ENCODE measurements around the gene RASSF6. TPM values are rescaled to one million over a fixed set of nuclear protein-coding genes. Genes with fewer than 3 reads are reported as not detected.
"Not testable (repeated sequence)": the region's sequence is repeated elsewhere in the genome, so short reads cannot be mapped to it uniquely, and the experiment has no call there.

Gene RASSF6
- total RNA-seq, 1 experiment from 2014 or later: 2.3 TPM

- peak; percentile 91 for DNase-seq (ENCODE audit: low spot score)
Observed at GRCh38 chr4:73613130-73613529, 7.1 kb downstream of the RASSF6 start.

DNA sequence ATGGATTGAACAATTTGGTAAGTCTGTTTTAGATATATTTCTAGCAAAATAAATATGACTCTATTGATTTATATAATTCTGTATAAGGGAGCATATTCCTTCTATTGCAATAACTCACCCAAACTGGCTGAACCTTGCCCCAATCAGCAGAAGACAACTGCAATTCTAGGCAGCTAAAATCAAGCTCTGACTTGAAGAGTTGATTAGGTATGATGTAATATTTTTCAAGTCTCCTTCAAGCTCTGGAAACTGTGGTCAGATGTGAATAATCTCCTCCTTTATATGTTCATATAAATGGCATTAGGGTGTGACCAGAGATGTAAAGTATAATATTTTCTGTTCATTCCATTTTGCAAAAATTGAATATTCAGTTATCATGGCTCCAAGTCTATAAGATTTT is 8.2 kb downstream of the RASSF6 start:
- DNase-seq (ENCODE audit: low spot score): no peak

DNA sequence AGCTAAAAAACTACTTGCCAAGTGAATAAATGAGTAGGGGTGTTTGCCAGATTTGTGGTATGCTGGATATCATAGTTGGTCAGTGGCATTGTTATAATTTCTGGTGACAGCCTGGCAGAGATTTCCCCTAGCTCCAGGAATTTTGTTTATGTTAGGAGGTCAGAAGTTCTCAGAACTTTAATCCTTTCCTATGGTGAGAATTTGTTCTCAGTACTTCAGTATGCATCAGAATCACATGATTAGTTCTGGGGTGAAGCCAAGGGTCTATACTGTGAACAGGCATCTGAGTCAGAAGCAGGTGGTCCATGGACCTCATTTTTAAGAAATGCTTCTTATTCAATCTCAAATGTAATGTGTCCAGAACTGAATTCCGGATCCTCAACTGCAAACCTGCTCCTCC is 10.5 kb downstream of the RASSF6 start:
- DNase-seq (ENCODE audit: low spot score): no peak

GRCh38 chr4:73608689-73609594 is 11.3 kb downstream of the RASSF6 start:
- peak; percentile 72 for DNase-seq (ENCODE audit: low spot score)

- peak; percentile 63 for DNase-seq (ENCODE audit: low spot score)
Observed at GRCh38 chr4:73607375-73608033, 12.7 kb downstream of the RASSF6 start.

GRCh38 chr4:73606465-73606974 is 13.7 kb downstream of the RASSF6 start:
- DNase-seq (ENCODE audit: low spot score): peak; percentile 56

DNA sequence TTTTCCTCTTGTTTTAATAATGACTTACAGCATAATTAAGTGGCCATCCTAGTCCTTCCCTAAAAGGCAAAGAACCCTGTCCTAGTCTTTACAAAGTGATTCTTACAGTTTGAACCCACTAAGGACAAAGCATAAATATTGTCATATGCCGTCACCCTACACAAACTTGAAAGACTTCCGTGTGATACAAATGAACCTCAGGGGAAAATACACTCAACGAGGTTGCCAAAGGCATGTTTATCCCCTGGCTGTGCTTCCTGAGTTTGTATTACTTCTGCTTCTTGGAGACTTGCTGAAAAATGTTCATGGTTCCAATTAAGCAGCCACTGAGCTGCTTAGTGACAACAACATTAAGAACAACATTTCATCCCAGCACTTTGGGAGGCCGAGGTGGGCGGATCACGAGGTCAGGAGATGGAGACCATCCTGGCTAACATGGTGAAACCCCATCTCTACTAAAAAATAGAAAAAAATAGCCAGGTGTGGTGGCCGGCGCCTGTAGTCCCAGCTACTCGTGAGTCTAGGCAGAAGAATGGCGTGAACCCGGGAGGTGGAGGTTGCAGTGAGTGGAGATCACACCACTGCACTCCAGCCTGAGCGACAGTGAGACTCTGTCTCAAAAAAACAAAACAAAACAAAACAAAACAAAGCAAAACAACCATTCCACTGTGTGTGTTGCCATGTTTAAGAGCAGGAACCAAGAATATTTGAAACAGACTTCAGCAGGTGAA is 16.2 kb downstream of the RASSF6 start:
- peak; percentile 72 for DNase-seq (ENCODE audit: low spot score)

DNA sequence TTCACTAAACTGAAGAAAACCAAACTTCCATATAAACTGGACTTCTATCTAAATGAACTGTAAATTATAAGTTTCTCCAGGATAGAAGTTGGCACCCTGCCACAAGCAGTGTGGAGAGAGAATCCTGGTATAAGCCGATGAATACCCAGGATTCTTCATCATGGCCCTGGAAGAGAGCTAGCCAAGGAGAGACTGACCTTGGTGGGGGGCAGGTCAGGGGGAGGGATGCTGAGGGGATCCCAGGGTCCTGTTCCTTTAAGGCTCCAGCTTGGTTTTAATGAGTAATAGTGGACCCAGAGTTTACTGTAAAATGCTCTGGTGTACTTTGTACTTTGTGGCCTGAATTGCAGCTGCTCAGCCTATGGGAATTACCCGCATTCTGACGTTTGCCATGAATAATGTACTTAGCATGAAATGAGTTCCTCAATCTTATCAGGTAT is 16.9 kb downstream of the RASSF6 start:
- peak; percentile 88 for DNase-seq (ENCODE audit: low spot score)

DNA sequence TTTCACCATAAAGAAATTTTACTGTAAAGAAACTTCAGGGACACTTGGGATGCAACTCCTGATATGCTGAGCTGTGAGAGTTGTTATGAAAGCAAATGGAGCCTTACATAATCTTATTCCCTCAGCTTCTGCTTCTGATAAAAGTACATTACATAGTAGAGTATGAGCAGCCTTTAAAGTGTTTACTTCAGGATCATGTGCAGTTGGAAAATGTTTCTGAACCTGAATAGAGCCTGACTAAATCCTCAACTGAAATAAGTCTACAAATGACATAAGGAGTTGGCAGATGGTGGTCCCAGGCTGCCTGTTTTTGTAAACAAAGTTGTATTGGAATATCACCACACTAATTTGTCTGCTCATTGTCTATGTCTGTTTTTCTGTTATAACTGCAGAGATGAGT is 19.3 kb downstream of the RASSF6 start:
- no peak for DNase-seq (ENCODE audit: low spot score)

GRCh38 chr4:73599182-73599581 is 21.1 kb downstream of the RASSF6 start:
- DNase-seq (ENCODE audit: low spot score): peak; percentile 94

DNA sequence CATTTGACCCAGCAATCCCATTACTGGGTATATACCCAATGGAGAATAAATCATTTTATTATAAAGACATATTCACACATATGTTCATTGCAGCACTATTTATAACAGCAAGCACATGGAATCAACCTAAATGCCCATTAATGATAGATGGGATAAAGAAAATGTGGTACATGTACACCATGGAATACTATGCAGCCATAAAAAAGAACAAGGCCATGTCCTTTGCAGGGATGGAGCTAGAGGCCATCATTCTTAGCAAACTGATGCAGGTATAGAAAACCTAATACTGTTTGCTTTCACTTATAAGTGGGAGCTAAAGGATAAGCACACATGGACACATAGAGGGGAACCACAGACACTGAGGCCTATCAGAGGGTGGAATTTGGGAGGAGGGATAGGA is 22.6 kb downstream of the RASSF6 start:
- no peak for DNase-seq (ENCODE audit: low spot score)

- not testable (repeated sequence) for DNase-seq (ENCODE audit: low spot score)
Observed at GRCh38 chr4:73597183-73597582, 23.1 kb downstream of the RASSF6 start.

- DNase-seq (ENCODE audit: low spot score): no peak
Observed at GRCh38 chr4:73596001-73596400, 24.2 kb downstream of the RASSF6 start.

GRCh38 chr4:73593631-73594241 is 26.5 kb downstream of the RASSF6 start:
- DNase-seq (ENCODE audit: low spot score): peak; percentile 79

DNA sequence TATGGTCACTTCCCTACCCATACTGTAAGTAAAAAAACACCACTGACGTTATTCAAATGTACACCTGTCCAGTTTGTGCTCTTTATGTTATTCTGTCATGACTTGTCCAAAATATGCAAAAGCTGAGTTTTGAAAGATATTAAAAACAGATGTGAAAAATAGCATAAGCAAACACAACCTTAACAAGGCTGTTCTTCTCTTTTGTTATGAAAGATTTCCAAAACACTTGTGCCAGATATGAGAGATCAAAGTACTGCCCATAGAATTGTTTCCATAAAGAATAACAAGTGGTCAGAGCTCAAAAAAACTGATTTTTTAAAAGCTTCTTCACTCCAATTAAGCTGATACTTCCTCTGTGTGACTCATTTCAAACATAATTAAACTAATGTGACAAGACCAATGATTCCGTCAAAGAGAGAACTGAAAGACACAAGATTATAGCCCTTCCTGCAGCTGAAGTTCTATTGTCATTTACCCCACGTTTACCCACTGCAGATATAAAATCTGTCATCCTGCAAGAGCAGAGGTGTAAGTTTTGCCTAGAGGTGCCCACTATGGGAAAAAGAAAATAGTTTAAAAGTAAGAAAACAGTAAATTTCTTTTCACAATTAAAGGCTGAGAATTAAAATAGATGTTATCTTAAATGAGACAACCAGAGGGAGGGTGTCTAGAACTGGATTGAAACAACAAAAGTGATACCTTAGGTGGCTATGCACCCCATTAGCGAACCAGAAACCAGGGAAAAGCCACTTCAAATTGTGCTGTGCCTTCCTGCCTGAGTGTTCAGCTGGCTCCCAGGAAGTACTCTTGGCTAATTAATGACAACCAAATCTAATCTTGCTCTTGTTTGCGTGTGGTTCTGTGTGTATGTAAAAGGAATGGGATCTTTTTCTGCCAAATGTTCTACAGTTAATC is 30.1 kb downstream of the RASSF6 start:
- no peak for DNase-seq (ENCODE audit: low spot score)

- no peak for DNase-seq (ENCODE audit: low spot score)
Observed at GRCh38 chr4:73589261-73589847, 30.9 kb downstream of the RASSF6 start.

DNA sequence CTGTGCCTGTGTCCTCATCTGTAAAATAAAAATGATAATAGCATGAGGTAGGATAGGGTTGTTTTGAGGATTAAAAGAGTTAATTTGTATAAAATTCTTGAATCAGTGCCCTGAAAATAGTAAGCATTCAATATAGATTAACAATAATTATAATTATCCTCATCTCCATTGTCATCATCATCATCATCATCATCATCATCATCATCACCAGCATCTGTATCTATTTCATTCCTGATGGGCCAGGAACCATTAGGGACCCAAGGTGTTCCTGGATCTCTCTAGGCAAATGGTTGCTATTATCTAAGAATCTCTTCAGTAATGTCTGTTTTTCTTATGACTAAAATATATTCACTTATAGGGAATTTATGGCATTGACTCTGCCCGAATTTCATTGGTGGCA is 31.6 kb downstream of the RASSF6 start:
- DNase-seq (ENCODE audit: low spot score): no peak

DNA sequence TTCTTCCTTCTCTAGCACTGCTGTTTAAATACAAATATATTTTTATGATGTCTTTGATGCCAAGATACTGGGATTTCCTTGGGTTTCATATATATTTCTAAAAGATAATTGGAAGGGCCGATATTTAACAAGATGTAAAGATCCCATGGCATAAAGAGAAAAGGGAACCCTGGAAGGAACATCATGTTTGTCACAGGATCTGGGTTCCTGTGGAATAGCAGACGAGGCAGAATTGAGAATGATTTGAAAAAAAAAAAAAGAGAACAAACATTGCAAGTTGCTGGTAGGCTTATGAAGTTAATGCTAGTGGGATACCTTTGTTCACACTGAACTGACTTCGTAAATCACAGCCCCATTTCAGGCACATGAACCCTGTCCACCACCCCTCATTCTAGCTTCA is 33.6 kb downstream of the RASSF6 start:
- no peak for DNase-seq (ENCODE audit: low spot score)

GRCh38 chr4:73586040-73586439 is 34.2 kb downstream of the RASSF6 start:
- no peak for DNase-seq (ENCODE audit: low spot score)

- no peak for DNase-seq (ENCODE audit: low spot score)
Observed at GRCh38 chr4:73585345-73585744, 34.9 kb downstream of the RASSF6 start.

All from HT-29 (cell line).